Measurements from ENCODE around the gene TEAD4.

TEAD4 gene

GRCh38 chr12:3078086-3078820 is 119.1 kb downstream of the TEAD4 start:
- Histone ChIP-seq H3K27me3 (ENCODE audit: insufficient read depth, low read length, poor library complexity) (peaks cover 14% of the 10 kb centered on the region), H4K20me1 (ENCODE audit: insufficient read depth, low read length) (0 out of 2 replicates have a peak, but pooled peaks cover 12% of the 10 kb centered on the region), H3K4me1 (ENCODE audit: insufficient read depth, low read length) (peaks cover 15% of the 10 kb centered on the region), H3K79me2 (ENCODE audit: insufficient read depth, low read length) (no peaks in the 10 kb centered on the region), H3K9ac (ENCODE audit: low read depth, low read length) (no peak overlapping the region), H3K4me2 (ENCODE audit: insufficient read depth, low read length) (peak overlapping the region; percentile 96; the same call in 1 of the 2 replicates), H3K4me3 (ENCODE audit: low read depth in 1 of 2, low read length in 2 of 2) (no peak overlapping the region), H2AFZ (ENCODE audit: low read depth, low read length) (no peak overlapping the region), H3K36me3 (ENCODE audit: insufficient read depth, low read length) (no peaks in the 10 kb centered on the region), H3K9me3 (ENCODE audit: insufficient read depth, low read length, severe bottlenecking) (no peaks in the 10 kb centered on the region), H3K27ac (ENCODE audit: low read length) (no peak overlapping the region)
- DNase-seq (no peak), ATAC-seq (ENCODE audit: insufficient read depth, low read depth) (no peak)
- TF ChIP-seq EZH2 (IDR thresholded peaks at IDR 0.05; ENCODE audit: borderline replicate concordance, low read depth, low read length, severe bottlenecking) (peak; percentile 71), CTCF (IDR thresholded peaks at IDR 0.05; ENCODE audit: borderline replicate concordance, extremely low read depth, low read length, poor library complexity, severe bottlenecking) (no peak)

DNA sequence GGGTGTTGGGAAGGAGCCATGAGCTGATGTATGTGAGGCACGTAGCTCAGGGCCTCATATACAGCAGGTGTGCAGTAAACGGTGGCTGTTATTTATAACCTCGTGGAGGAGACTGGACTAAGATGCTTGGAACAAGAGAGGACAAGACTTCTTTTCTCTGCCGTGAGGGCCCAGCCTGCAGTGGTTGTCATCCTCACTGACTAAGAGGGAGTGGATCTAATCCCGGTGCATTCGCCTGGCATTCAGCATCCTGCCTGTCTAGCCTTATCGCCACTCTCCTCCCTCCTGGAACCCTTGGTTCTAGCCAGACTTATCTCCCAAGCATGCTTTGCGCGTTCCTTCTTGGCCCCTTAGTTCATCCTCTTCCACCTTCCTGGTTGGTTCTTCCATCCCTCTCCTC is 121.9 kb downstream of the TEAD4 start:
- Histone ChIP-seq H3K27ac (ENCODE audit: low read length) (no peak overlapping the region), H3K79me2 (ENCODE audit: insufficient read depth, low read length) (no peaks in the 10 kb centered on the region), H3K36me3 (ENCODE audit: insufficient read depth, low read length) (no peaks in the 10 kb centered on the region), H3K4me1 (ENCODE audit: insufficient read depth, low read length) (peaks cover 18% of the 10 kb centered on the region), H3K27me3 (ENCODE audit: insufficient read depth, low read length, poor library complexity) (peaks cover 14% of the 10 kb centered on the region), H2AFZ (ENCODE audit: low read depth, low read length) (no peak overlapping the region), H3K4me3 (ENCODE audit: low read depth in 1 of 2, low read length in 2 of 2) (no peak overlapping the region), H3K9ac (ENCODE audit: low read depth, low read length) (no peak overlapping the region), H3K4me2 (ENCODE audit: insufficient read depth, low read length) (no peak overlapping the region), H3K9me3 (ENCODE audit: insufficient read depth, low read length, severe bottlenecking) (no peaks in the 10 kb centered on the region), H4K20me1 (ENCODE audit: insufficient read depth, low read length) (0 out of 2 replicates have a peak, but pooled peaks cover 7% of the 10 kb centered on the region)
- TF ChIP-seq CTCF (IDR thresholded peaks at IDR 0.05; ENCODE audit: borderline replicate concordance, extremely low read depth, low read length, poor library complexity, severe bottlenecking) (no peak), EZH2 (IDR thresholded peaks at IDR 0.05; ENCODE audit: borderline replicate concordance, low read depth, low read length, severe bottlenecking) (no peak)
- ATAC-seq (ENCODE audit: insufficient read depth, low read depth): no peak
- no peak for DNase-seq

GRCh38 chr12:3081886-3082285 is 122.7 kb downstream of the TEAD4 start:
- H3K9ac ChIP-seq (ENCODE audit: low read depth, low read length): no peak overlapping the region
- ATAC-seq (ENCODE audit: insufficient read depth, low read depth) (no peak), DNase-seq (no peak)
- H3K36me3 ChIP-seq (ENCODE audit: insufficient read depth, low read length): no peaks in the 10 kb centered on the region
- no peak overlapping the region for H3K4me3 ChIP-seq (ENCODE audit: low read depth in 1 of 2, low read length in 2 of 2)
- no peaks in the 10 kb centered on the region for H3K9me3 ChIP-seq (ENCODE audit: insufficient read depth, low read length, severe bottlenecking)
- H3K27me3 ChIP-seq (ENCODE audit: insufficient read depth, low read length, poor library complexity): peaks cover 13% of the 10 kb centered on the region
- TF ChIP-seq CTCF (IDR thresholded peaks at IDR 0.05; ENCODE audit: borderline replicate concordance, extremely low read depth, low read length, poor library complexity, severe bottlenecking) (no peak), EZH2 (IDR thresholded peaks at IDR 0.05; ENCODE audit: borderline replicate concordance, low read depth, low read length, severe bottlenecking) (no peak)
- H3K27ac ChIP-seq (ENCODE audit: low read length): no peak overlapping the region
- peaks cover 11% of the 10 kb centered on the region for H3K4me1 ChIP-seq (ENCODE audit: insufficient read depth, low read length)
- no peak overlapping the region for H2AFZ ChIP-seq (ENCODE audit: low read depth, low read length)
- no peaks in the 10 kb centered on the region for H3K79me2 ChIP-seq (ENCODE audit: insufficient read depth, low read length)
- H3K4me2 ChIP-seq (ENCODE audit: insufficient read depth, low read length): no peak overlapping the region
- 0 out of 2 replicates have a peak, but pooled peaks cover 7% of the 10 kb centered on the region for H4K20me1 ChIP-seq (ENCODE audit: insufficient read depth, low read length)
